MV-4-11 (cell line): ENCODE data around the gene RBM20.
"Not testable (repeated sequence)": the region's sequence is repeated elsewhere in the genome, so short reads cannot be mapped to it uniquely, and the experiment has no call there.

ENCODE experiments used
- DNase-seq: peaks from one replicate; lab custom pipeline; 2025; lab: John Stamatoyannopoulos, UW

Gene RBM20

GRCh38 chr10:110625951-110626855 is 17.9 kb upstream of the RBM20 start:
- no peak for DNase-seq

DNA sequence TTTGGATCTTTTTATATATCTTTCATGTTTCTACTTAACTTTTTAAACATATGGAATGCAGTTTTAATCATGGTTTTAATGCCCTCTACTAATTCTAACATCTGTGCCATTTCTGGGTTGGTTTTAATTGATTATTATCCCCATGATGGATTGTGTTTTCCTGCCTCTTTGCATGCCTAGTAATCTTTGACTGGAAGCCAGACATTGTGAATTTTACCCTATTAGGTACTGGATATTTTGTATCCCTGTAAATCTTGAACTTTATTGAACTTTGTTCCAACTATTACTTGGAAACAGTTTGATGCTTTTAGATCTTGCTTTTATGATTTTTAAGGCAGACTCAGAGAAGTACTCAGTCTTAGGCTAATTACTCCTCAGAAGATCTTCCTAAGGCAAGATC is 16.0 kb upstream of the RBM20 start:
- DNase-seq: no peak

- no peak for DNase-seq
Observed at GRCh38 chr10:110629680-110630191, 14.4 kb upstream of the RBM20 start.

GRCh38 chr10:110631934-110632333 is 12.2 kb upstream of the RBM20 start:
- DNase-seq: no peak

GRCh38 chr10:110632591-110633215 is 11.4 kb upstream of the RBM20 start:
- DNase-seq: no peak

GRCh38 chr10:110634527-110635209 is 9.5 kb upstream of the RBM20 start:
- DNase-seq: no peak

- no peak for DNase-seq
Observed at GRCh38 chr10:110636572-110636931, 7.6 kb upstream of the RBM20 start.

GRCh38 chr10:110636932-110637557 is 7.1 kb upstream of the RBM20 start:
- no peak for DNase-seq

- DNase-seq: no peak
Observed at GRCh38 chr10:110637558-110638053, 6.5 kb upstream of the RBM20 start.

- DNase-seq: no peak
Observed at GRCh38 chr10:110638319-110638718, 5.8 kb upstream of the RBM20 start.

DNA sequence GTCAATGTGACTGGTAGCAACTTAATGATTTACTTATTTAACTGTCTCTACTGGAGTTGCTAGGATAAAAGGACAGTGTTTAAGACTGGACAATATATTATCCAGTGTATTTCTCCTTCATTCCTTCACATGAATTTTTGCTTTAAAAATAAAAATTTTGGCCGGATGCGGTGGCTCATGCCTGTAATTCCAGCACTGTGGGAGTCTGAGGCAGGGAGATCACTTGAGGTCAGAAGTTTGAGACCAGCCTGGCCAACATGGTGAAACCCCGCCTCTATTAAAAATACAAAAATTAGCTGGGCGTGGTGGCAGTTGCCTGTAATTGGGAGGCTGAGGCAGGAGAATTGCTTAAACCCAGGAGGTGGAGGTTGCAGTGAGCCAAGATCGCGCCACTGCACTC is 5.1 kb upstream of the RBM20 start:
- not testable (repeated sequence) for DNase-seq

GRCh38 chr10:110639858-110640257 is 4.3 kb upstream of the RBM20 start:
- not testable (repeated sequence) for DNase-seq

DNA sequence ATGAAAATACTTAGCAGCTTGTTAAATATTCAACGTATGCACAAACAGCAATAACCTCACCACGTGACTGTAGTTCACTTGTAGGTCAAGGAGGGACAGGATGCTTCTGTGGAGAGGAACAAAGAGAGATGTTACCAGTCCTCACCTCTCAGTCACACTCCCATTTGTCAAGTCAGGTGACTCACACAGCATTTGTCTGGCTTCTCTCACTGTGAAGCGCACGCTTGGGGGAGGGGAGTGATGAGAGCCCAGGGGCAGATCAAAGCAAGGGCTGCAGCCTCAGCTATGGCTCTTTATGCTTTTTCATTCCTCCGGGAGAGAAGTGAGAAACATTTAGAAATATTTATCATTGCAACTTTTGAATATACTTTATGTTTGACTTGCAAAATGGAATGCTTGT is 2.9 kb upstream of the RBM20 start:
- DNase-seq: no peak

DNA sequence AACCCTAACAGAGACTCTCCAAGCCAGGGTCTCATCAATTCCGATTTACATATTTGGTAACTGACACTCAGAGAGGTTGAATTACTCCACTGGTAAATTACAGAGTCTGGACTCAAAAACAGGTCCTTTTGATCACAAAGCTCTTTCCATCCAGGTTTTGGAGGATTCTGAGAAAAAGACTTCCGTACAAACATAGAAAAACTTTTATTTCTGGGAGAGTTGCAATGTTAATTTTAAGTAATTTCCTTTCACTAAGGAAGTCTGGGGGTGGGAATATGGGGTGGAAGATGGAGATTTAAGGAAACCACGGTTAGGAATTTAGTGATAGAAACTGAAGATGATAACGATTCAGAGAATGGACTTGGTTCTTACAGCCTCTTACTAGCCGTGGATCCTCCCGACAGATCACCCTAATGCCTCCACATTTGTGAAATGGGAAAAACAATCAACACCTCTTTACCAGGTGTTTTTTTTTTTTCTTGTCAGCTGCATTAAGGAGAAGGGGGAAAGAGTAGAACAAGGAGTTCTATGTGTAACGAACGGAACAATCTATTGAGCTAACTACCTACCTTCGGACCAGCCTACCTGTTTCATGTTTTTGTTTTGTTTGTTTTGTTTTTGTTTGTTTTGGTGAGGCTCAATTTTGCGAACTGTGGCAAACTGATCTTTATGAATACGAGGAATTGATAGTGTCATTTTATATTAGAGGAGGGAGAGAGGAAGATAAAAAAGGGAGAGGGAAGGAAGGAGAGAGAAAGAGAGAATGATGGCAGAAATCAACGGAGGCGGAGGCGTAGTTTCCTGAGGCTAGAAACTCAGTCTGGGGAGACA is 1.7 kb upstream of the RBM20 start:
- no peak for DNase-seq

DNA sequence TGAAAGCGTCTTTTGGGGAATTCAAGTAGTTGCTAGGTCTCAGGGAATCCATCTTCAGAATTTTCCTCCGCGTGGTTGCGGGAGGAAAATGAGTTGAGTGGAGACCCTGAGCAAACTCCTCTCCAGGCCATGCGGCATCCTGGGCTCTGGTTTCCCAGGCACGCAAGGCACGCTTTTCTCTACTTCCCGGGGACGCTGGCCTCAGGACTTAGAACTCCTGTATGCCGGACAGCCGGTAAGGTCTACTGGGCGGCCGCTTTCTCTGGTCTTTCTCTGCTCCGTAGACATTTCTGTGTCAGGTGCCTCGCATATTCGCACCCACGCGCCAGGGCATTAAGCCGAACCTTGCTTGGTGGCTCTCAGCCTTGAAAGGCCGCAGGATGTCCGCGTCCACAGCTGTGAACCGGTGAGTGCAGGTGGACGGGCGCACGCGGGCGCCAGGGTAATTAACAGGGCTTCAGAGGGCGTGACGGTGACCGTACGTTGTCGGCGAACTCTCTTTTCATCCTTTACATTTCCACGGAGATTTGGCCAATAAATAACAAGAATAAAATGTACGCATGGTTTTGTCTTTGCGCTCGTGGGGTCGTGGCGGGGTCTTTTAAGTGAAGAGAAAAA is 992 bp upstream of the RBM20 start:
- DNase-seq: no peak

- no peak for DNase-seq
Observed at GRCh38 chr10:110644598-110645462, 694 bp downstream of the RBM20 start.

DNA sequence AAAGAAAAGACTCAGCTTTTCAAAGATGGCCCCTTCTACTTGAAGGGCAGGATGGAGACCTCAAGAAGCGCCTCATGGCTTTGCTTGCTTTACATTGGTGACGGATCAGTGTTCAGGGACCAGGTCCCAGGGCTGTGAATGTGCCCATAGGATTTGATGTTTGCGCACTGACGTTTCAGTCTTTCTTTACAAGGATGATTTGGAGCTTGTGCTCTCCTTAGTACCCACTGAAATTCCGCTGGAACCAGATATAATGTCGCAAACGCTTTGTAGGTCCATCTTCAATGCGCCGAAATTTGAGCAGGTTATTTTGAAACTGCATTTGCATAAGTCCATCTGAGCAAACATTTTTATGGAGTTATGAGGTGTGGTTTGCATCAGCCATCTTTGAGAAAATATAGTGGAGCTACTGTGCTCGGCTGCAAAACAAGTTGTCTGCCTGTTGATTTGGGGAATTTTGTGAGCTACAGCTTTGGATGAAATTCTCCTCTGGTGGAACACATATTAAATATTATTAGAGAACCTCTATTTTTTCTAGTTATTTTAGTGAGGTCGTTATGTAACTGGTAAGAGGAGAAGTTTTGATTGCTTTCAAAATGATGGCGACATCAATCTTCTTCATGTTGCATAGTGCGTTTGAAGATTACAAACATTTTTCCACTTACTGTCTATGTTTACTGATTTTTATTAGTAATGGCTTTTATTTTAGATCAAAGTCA is 2.4 kb downstream of the RBM20 start:
- DNase-seq: no peak

DNA sequence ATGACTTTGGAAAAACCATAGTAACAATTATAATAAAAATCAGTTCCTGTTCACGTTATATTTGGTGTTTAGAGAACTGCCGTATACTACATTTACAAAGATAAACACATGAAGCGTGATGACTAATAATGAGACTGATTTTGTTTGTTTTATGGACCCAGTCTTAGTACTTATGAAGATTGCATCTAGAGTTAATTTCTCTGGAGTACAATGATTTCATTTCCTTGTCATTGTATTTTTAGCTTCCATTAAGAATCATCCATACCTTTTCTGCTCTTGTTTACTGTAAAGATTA is 2.9 kb downstream of the RBM20 start:
- no peak for DNase-seq

DNA sequence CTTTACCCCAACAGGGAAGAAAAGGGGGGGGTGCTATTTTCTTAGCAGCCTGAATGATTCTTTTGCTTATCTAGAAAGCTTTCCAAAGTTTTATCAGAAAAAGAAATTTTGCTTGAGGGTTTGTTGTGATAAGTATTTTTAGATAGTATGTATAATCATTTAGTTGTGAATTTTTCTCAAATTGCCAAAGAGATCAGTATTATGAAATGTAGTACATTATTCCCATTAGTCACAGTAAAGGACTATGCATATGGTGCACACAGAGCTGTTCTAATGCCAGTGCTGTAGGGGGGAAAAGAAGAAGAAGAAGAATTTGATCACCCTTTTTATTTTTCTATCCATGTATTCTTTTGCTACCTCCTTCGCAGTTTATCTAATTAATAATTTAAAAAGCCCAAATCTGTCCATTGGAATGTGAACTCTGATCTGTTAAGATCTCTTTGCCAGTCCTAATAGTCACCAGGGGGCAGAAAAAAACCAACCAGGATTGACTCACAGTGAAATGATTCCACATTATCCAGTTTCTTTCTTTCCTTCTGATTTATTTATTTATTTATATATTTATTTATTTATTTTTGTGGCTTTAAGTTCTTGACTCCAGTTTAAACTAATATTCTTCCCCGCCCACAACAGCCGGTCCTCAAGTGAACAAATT is 4.7 kb downstream of the RBM20 start:
- no peak for DNase-seq
